GM19240 (cell line): ENCODE results near the gene NAT14.
A peak's percentile ranks its signal among the peaks of the same experiment; 100 is the strongest.
"Not testable (repeated sequence)": the region's sequence is repeated elsewhere in the genome, so short reads cannot be mapped to it uniquely, and the experiment has no call there.

Source experiments
- DNase-seq: peaks from one replicate; pipeline ENCODE4 v3.0.0; 2011; ENCODE audit warnings: low spot score; ENCODE audit not compliant: insufficient read length

Gene NAT14, protein sequence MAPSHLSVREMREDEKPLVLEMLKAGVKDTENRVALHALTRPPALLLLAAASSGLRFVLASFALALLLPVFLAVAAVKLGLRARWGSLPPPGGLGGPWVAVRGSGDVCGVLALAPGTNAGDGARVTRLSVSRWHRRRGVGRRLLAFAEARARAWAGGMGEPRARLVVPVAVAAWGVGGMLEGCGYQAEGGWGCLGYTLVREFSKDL

DNA sequence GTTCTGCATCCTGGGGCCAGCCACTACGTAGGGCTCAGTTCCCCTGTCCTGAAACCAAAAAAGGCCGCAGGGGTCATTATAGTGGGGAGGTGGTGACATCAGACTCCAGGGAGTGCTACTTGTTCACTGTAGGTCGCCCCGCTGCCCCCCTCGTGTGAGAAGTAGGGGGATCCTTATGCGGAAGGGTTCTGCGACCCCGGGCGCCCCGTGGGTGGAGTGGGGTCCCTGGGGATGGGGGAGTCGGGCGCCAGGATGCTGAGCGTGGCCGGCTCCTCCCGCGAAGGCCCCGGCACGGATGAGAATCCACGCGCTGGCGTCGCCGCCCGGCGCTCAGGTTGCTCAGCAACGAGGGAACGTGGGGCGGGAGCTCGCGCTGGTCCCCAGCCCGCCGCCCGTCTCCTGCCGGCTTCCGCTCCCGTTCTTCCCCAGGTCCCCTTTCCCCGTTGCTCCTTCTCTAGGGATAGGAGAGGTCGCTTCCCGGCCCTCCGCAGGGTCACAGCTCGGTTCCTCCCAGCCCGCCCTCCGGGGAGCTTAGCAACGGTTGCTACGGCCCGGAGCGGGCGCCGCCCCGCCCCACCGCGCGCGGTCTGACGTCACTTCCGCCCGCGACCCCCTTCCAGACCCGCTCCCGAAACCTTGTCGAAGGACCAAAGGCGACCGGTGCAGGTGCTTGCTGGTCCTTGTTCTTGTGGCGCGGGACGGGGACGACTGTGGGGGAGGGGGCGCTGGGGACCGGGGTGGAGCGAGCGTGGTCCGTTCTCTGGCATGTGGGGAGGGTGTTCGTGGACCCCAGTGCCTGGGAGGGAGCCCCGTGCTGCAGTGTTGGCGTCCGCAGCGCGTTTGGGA lies at the start of gene NAT14:
Gene NAT14, plus strand, starts transcription at position 596 of the 846 bp plus-strand sequence. CDS start 521 bp downstream, outside the sequence.
- peak; percentile 96 for DNase-seq

DNA sequence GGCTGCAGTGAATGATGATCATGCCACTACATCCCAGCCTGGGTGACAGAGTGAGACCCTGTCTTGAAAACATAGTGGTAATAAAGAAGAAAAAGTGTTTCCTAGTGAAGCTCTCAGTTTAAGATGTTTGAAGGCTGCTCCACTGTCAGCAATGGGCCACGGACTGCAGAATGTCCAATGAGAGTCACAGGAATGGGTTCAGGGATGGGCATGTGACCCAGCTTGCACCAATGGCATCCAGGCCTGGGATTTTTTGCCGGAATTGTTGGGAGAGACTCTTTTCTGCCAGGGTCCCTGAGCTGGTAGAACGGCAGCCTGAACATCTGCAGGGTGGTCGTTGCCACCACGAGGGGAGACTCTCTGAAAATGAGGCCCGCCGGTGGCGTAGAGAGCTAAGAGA lies 48.1 kb upstream of the NAT14 start:
- DNase-seq: no peak

DNA sequence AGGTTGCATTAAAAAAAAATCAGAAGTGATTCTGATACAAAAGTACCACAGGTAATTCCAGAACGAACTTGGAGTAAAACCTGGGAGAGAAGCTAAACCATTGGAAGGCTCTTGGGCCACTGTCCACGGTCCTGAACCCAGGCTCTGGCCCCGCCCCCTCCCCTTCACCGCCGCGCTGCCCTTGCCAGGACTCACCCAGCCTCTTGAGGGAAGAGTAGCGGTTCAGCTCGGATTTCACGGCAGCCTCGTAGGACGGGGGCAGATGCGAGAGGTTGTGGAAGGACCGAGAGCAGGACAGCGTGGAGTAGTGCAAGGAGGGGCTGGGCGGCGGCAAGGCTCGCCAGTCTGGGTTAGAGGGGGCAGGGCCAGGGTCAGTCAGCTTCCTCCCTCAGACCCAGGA lies 47.6 kb upstream of the NAT14 start:
- no peak for DNase-seq

DNA sequence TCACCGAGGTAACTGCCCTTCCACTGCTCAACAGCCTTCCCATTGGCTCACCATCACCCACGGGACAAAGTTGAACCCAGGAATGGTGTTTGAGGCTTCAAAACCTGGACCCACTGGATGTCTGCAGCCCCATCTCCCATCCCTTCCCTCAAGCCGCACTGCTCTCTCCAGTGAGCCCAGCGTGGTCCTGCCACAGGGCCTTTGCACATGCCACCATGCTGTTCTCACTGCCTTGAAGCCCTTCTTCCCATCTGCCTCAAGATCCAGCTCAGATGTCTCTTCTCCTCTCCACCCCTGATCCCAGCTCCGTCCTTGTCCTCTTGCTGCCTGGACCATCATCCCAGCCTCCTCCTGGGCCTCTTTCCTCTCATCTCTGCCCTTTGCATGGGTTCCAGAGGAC lies 45.9 kb upstream of the NAT14 start:
- DNase-seq: no peak

DNA sequence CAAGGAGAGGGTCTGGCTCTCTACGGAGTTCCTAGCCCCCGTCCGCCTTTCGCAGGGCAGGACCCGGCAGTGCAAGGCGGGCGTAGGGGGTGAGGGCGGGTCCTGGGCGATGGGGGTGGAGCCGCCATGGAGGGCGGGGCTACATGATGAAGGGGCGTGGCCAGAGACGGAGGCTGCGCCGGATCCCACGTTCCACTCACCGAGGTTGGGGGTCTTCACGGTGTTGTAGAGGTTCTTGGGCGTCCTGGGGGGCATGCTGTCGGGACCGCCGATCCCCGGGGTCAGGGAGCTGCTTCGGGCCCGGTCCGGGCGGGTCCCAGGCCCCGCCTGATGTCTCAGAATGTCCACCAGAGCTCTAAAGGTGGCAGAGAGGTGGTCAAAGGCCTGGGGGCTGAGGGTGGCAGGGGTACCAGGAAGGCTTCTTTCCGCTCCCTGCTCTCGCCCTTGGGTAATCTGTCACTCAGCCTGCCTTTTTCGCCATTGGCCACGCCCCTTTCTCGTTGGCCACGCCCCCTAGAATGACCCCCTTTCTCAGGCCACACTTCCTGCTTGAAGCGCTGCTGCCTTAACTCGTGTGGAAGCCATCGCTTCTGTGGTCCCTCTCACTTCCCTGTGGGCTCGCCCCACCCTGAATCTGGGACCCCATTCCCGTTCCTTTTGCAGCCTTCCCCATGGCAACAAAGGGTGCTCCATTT lies 44.4 kb upstream of the NAT14 start:
- DNase-seq: no peak

DNA sequence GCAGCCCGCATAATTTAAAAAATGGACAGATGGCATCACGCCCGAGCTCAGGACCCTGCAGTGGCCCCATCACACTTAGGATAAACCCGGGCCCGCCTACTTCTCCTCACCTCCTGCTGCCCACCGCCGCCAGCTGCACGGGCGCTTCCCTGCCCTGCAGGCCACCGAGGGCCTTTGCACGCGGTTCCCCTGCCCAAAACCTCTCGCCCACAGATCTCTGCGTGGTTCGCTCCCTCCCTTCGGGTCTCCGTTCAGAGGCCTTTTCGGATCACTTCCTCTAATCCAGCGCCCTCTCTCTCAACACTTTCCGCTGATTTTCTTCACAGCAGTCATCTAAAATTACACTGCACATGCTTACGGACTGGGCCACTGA lies 43.7 kb upstream of the NAT14 start:
- DNase-seq: no peak

DNA sequence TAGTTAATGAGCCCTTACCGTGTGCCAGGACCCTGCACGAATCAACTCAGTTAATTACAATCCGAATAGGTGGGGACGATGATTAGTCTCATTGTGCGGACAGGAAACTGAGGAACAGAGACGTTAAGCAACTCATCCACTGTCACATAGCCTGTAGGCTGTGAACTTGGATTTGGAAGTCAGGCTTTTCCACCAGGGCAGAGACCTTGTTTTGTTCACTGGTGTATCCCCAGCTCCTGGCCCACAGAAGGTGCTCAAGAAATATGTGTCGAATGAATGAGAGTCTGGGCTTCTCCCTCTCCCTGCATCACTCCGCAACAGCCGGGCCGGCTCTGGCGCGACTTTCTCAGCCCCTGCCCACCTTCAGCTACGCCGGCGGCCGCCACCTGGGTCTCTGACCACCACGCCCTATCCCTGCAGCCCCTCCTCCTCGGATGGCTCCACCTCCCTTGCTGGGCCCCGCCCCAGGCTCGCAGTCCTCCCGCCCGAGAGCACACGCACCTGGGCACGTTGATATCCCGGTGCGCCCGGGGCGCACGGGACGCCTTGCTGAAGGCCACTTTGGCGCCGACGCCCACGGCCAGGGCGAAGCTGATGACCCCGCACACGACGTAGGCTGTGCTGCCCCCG lies 43.2 kb upstream of the NAT14 start:
- no peak for DNase-seq

DNA sequence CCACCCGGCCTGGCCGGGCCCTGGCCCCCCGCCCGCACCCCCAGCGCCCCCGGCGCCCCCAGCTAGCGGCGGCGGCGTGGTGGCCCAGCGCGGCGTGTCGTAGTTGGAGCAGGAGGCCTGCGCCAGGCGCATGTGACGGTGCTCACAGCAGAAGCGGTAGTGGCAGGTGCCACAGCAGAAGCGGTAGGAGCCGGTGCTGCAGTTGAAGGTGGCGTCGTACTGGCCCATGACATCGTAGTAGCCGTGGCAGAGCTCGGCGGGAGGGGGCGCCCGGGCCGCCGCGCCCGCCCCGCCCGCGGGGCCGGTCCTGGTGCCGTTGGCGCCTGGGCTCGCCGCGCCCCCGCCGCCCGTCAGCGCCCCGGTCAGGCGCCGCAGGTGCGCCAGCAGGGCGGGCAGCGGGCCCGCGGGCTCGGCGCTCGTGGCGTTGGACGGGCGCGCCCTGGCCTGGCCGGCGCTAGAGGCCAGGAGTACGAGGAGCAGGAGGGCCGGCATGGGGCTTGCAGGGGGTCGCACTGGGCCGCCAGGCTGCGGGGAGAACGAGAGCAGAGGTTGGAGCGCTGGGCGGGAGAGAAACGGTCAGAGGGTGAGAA lies 42.5 kb upstream of the NAT14 start:
- DNase-seq: no peak

DNA sequence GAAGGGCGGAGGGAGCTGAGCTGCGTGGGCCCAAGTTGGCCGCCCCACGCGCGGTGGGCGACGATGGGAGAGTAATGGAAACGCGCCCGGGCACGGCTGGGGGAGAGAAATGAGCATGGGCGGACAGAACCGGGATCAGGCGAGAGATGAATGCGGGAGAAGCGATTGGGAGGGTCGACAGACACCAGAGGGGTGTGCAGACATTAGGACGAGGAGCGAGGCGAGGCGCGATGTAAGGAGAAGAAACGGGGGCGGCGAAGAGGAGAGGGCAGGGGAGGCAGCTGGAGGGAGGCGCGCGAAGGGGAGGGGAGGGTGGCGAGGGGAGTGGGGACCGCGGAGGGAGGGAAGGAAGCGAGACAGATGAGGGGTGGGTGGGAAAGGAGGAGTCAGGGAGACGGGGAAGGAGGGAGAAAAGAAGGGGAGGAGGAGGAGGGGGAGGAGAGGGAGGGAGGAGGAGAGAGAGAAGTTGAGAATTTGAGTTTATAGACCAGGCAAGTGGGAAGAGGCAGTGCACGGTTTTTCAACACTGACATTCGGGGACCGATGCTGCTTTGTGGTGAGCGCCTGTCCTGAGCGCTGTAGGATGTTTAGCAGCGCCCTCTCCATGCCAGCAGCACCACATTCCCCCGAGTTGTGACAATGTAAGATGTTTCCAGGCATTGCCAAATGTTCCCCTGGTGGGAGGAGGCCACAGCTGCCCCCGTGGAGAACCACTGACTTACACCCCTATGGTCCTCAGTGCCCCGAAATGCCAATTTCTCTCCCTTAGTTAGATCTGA lies 41.8 kb upstream of the NAT14 start, which contains the start of gene SHISA7:
Gene SHISA7, minus strand, starts transcription at position 256 of the 779 bp plus-strand sequence. CDS start 437 bp downstream, outside the sequence.
- DNase-seq: no peak

DNA sequence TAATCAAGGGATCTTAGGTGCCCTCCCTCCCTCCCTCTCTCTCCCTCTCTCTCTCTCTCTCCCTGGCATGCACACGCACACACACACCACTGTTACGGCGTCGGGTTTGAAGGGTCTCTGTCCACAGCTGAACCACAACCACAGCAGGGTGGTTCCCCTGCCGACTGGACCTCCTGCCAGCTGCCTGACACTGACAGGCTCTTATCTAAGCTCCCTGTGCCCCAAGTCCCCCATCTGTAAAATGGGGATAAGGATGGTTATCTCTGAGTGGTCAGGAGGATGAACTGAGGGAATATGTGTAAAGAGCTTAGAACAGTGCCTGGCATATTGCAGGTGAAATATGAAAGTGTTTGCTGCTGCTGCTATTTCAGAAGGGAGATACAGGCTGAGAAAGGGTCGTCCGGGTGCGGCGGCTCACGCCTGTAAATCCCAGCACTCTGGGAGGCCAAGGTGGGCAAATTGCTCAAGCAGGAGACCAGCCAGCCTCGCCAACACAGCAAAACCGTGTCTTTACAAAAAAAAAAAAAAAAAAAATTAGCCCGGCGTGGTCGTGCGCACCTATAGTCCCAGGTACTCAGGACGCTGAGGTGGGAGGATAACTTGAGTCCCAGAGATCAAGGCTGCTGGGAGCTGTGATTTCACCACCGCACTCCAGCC lies 41.0 kb upstream of the NAT14 start:
- DNase-seq: no peak

DNA sequence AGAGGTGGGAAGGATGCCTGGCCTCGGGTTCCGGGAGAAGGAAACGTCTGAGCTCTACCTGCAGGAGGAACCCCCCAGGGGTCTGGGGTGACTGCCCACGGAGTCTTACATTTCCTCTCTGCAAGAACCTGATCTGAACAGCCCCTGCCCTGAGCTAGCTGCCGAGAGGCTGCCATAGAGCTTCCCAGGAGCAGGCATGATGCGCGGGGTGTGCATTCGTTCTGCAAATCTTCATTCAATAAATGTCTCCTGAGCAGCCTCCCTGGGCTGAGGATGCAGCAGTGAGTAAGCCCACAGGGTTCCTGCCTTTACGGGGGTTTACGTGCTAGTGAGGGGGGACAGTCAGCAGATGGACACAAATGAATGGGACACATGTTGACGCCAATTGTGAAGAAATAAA lies 40.3 kb upstream of the NAT14 start:
- no peak for DNase-seq

DNA sequence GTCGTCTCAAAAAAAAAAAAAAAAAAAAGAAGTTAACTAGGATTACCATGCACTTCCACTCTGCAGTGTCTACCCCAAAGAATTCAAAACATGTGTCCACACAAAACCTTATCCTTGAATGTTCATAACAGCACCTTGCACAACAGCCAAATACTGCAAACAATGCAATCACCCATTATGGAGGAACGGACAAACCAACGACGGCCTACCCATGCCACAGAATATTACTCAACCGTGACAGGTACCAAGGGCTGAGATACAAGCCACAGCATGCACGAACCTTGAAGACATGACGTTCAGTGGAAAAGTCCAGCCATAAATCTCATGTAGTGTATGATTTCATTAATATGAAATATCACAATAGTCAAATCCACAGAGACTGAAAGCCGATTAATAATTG lies 38.9 kb upstream of the NAT14 start:
- DNase-seq: no peak

DNA sequence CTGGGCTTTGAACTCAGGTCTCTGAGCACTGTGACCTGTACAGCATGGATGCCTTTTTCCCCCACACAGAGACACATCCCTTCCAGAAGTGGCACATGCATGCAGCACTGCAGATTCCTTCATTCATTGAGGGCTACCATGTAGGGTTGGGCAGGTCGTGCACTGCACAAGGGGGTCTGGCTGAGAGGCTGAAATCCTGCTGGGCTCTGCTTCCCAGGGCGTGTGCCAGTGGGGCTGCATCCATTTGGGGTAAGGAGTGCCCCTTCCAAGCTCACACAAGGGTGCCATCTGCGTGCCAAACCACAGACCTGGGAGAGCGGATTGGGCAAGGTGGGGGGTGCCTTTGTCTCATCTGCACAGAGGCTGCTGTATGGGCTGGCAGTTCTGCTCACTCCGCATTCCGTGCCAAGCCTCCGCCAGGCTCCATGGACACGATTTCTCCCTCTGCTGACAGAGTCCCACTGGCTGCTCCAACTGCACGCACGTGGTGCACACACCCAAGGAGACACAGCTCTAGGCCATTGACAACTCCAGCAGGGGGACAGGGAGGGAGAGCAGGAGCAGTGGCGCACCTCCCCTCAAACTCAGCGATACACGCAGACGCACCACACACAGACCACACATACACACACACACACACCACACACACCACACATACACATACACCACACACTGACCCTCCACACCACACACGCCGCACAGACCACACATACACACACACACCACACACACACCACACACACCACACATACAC lies 37.4 kb upstream of the NAT14 start:
- no peak for DNase-seq

DNA sequence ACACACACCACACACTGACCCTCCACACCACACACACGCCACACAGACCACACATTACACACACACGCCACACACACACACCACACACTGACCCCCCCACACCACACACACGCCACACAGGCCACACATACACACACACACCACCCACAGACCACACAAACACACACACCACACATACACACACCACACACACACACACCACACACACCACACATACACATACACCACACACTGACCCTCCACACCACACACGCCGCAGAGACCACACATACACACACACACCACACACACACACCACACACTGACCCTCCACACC lies 36.9 kb upstream of the NAT14 start:
- DNase-seq: not testable (repeated sequence)

DNA sequence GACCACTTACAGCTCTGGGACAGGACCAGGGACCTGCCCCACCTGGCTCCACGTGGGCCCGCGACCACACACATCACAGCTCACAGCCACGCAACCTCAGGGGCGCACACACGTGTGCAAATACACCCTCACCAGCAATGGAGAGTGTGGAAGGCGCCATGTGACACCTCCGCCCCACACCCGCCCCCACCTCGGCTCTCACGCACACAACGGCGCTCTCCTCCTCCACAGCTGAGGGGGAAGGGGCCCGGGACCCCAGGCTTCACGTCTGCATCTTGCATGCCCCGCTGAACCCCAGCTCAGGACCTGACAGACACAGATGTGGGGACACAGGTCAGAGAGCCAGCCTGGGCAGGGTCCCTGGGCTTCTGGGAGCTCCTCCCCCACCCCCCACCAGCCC lies 35.5 kb upstream of the NAT14 start:
- DNase-seq: no peak

DNA sequence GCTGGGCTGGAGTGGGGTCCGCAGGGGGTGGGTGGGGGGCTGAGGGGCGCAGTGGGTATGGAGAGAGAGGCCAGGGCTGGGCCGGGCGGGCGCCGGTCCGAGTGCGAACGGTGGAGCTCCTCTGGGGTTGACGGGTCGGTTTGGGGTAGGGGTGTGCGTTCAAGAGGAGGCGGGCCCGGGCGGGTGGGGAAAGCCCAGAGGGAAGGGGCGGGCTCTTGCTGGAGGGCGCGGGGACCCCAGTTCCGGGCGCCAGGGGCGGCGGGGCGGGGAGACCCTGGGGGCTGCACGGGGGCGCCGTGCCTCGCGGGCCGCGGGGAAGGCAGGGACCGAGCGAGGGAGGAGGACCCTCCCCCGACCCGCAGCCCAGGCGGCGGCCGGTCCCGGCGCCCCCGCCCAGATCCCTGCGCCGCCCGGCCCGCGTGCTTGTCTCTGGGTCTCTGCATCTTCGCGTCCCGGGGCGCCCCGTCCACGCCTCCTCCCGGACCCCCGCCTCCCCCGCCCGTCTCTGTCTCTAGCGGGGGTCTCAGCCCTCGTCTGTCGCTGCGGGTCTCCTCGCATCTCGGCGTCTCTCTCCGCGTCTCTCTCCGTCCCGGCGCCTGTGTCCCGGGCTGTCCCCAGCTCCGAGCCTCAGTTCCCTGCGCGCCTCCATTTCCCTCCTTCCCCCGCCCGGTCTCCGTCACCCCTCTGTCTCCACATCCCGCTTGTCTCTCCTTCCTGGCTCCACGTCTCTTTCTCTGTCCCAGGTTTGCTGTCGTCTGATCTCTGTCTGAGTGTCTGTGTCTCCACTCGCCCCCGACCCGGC lies 33.6 kb upstream of the NAT14 start:
- no peak for DNase-seq

DNA sequence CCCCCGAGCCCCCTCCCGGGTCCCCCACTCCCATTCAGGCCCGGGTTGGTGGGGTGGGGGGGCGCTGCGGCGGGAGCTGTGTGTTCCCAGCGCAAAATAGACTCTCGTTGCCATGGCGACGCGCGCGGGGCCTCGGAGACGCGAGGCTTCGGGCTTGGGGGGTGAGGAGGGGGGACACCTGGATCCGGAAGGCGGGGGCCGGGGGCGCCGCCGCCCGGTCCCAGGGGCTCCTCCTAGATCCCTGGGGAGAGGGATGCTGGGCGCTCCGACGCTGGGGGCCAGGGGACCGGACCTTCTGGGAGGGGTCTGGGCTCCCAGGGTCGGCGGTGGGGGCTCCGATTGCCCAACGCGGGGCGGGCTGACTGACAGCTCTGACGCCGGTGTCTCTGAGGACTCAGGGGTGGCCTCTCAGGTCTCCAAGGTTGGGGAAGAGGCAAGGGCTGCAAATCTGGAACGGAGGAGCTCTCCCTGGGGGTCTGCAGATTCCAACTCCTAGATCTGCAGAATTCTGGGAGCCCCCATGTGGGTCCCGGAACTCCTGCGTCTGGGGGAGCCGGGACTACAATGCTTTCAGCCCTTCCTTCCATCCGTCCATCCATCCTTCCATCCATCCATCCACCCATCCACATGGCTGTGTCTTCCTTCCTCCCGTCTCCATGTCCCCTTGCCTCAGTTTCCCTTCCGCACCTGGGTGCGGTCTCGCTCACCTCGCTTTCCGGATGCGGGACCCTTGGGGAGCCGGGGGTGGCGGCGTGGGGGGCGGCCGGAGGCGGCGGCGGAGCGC lies 32.8 kb upstream of the NAT14 start:
- no peak for DNase-seq

DNA sequence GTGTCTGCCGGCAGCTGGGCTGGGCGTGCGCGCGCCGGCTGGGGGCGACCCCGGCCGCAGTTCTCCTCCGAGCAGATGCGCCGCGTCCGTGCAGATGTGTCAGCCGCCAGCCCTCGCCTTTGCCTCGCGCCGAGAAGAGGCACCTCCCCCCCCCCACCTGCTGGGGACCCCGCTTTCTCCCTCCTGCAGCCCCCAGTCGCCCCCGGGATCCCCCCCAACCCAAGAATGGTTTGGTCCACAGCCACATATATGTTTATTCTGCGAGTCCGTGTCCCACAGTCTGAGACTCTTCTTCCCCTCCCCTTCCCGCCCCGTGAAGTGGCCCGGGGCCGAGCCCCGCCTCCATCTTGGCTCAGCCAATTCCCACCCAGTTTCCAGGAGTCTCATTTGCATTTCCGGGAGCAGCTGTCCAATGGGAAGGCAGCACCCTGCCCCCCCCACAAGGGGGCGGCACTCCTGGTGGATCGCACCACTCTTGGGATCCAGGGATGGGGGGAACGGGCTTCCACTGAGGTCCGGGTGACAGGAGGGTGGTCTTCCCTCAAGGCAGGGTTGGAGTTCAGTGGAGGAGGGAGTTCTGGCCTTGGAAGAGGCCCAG lies 32.1 kb upstream of the NAT14 start:
- DNase-seq: no peak
